Measurements from ENCODE around the gene ZNF333.
"Not testable (repeated sequence)": the region's sequence is repeated elsewhere in the genome, so short reads cannot be mapped to it uniquely, and the experiment has no call there.

- TF ChIP-seq POLR2AphosphoS5 (IDR thresholded peaks at IDR 0.05; ENCODE audit: borderline replicate concordance, low read depth, low read length); EZH2 (IDR thresholded peaks at IDR 0.05): not testable (repeated sequence)
Measured at GRCh38 chr19:14778110-14778845, 88.4 kb downstream of the ZNF333 start, which contains the start of gene ADGRE2.
